GM12878 (cell line): ENCODE data around the gene TTC39A. TPM values are rescaled to one million over a fixed set of nuclear protein-coding genes. Genes with fewer than 3 reads are reported as not detected.

Source experiments
- ATAC-seq: fragments of 200-7000 bp; cut with Tn5 transposase; 3 replicates; pipeline ENCODE4 v1.9.1; 2020; ENCODE audit warnings: mild to moderate bottlenecking, moderate library complexity
- BruUV-seq: library from RNA; stranded (reverse); fragments of 400-500 nt; replicated peaks from 2 replicates; lab custom pipeline; 2021; lab: Mats Ljungman, UMichigan
- CTCF ChIA-PET: fragments of 300-600 bp; sonication (Branson Sonifier 250); formaldehyde crosslinking; extraction: SDS; loops from one replicate; lab custom pipeline; 2021; ENCODE audit warnings: inconsistent platforms; lab: Yijun Ruan, JAX
- POLR2A ChIA-PET: fragments of 350-600 bp; formaldehyde crosslinking; extraction: SDS; loops from one replicate; lab custom pipeline; 2021; ENCODE audit warnings: inconsistent platforms; lab: Charles Lee
- RAD21 ChIA-PET: fragments of 300-600 bp; sonication (Branson Sonifier 250); formaldehyde crosslinking; loops from one replicate; lab custom pipeline; 2023; ENCODE audit warnings: antibody characterized with exemption; ENCODE audit not compliant: unreplicated experiment; lab: Charles Lee
- SMC1A ChIA-PET: fragments of 300-600 bp; sonication (Branson Sonifier 250); formaldehyde crosslinking; loops from one replicate; lab custom pipeline; 2023; ENCODE audit not compliant: unreplicated experiment, uncharacterized antibody; lab: Charles Lee
- DNase-seq: peaks from one replicate; pipeline ENCODE4 v3.0.0-alpha.2; 2011; ENCODE audit warnings: low read depth, low spot score
- FAIRE-seq: peaks from 3 replicates; lab custom pipeline; 2011; peaks lifted over from hg19 to GRCh38; lab: Jason Lieb, UNC
- H2AFZ ChIP-seq: 2 replicates; pipeline ENCODE4 v1.6.0; 2011; ENCODE audit warnings: low read depth, low read length, control low read depth; ENCODE audit not compliant: control insufficient read depth
- H3K27ac ChIP-seq: 2 replicates; pipeline ENCODE4 v1.5.1; 2011; ENCODE audit warnings: control low read depth; ENCODE audit not compliant: control insufficient read depth, insufficient read depth
- H3K27me3 ChIP-seq, 2 experiments: replicated peaks in 1 of 2; 2 replicates each; pipeline versions ENCODE4 v1.6.0 to v1.6.1; 2011; ENCODE audit warnings: low read length in 1 of 2; ENCODE audit not compliant: control insufficient read depth in 2 of 2, insufficient read depth in 2 of 2
- H3K36me3 ChIP-seq, 2 experiments: 2 replicates each; pipeline ENCODE4 v1.5.1; 2011; ENCODE audit warnings: low read length in 1 of 2; ENCODE audit not compliant: control insufficient read depth in 2 of 2, insufficient read depth in 2 of 2
- H3K4me1 ChIP-seq: 2 replicates; pipeline ENCODE4 v1.6.1; 2011; ENCODE audit warnings: mild to moderate bottlenecking, low read length, moderate library complexity, mixed read lengths; ENCODE audit not compliant: control insufficient read depth, insufficient read depth
- H3K4me2 ChIP-seq: 2 replicates; pipeline ENCODE4 v1.6.0; 2011; ENCODE audit warnings: control low read depth; ENCODE audit not compliant: control insufficient read depth, insufficient read depth
- H3K4me3 ChIP-seq: fragments of 200-600 bp; sonication (generic); 2 replicates; pipeline ENCODE4 v1.5.1; 2016
- H3K79me2 ChIP-seq: 2 replicates; pipeline ENCODE4 v1.6.0; 2011; ENCODE audit warnings: low read length; ENCODE audit not compliant: control insufficient read depth, insufficient read depth
- H3K9ac ChIP-seq: 2 replicates; pipeline ENCODE4 v1.8.0; 2011; ENCODE audit warnings: low read length, control low read depth, mixed read lengths; ENCODE audit not compliant: control insufficient read depth, insufficient read depth
- H3K9me3 ChIP-seq: replicated peaks from 3 replicates; pipeline ENCODE4 v1.5.1; 2011; ENCODE audit warnings: mild to moderate bottlenecking, low read length; ENCODE audit not compliant: control insufficient read depth, insufficient read depth
- H4K20me1 ChIP-seq: 2 replicates; pipeline ENCODE4 v1.6.0; 2011; ENCODE audit not compliant: control insufficient read depth, insufficient read depth
- BCL3 ChIP-seq: IDR thresholded peaks from 2 replicates; pipeline ENCODE4 v1.6.1; 2011; ENCODE audit warnings: borderline replicate concordance, low read depth, mild to moderate bottlenecking, moderate library complexity, low read length; ENCODE audit not compliant: insufficient read depth, poor library complexity, severe bottlenecking
- CHD1 ChIP-seq: IDR thresholded peaks from 2 replicates; pipeline ENCODE4 v1.6.1; 2012; ENCODE audit warnings: low read depth, low read length, improper control_type of control experiment
- EGR1 ChIP-seq, 2 experiments: IDR thresholded peaks; 1 replicate in 1 of 2; 2 replicates in 1 of 2; pipeline ENCODE4 v1.6.1; 2011 to 2012; ENCODE audit warnings: low read depth in 2 of 2, low read length in 2 of 2, borderline replicate concordance in 1 of 2, mild to moderate bottlenecking in 1 of 2, moderate library complexity in 1 of 2
- IKZF2 ChIP-seq, 2 experiments: fragments of 450-650 bp; IDR thresholded peaks; 2 replicates each; pipeline ENCODE4 v1.6.1; 2017; ENCODE audit warnings: mild to moderate bottlenecking in 2 of 2, moderate library complexity in 2 of 2
- JUNB ChIP-seq: IDR thresholded peaks from 2 replicates; pipeline ENCODE4 v1.6.1; 2016; ENCODE audit warnings: antibody characterized with exemption, mild to moderate bottlenecking
- MTA2 ChIP-seq: fragments of 450-650 bp; IDR thresholded peaks from 2 replicates; pipeline ENCODE4 v1.6.1; 2016; ENCODE audit warnings: low read depth, mild to moderate bottlenecking, moderate library complexity
- NFYA ChIP-seq: IDR thresholded peaks from 2 replicates; pipeline ENCODE4 v1.6.1; 2011; ENCODE audit warnings: low read depth, mild to moderate bottlenecking, low read length, improper control_type of control experiment, borderline replicate concordance
- NRF1 ChIP-seq: conservative IDR thresholded peaks from 2 replicates; pipeline ENCODE4 v1.6.1; 2011; ENCODE audit warnings: mild to moderate bottlenecking, low read depth, low read length, improper control_type of control experiment
- RCOR1 ChIP-seq: conservative IDR thresholded peaks from 2 replicates; pipeline ENCODE4 v1.6.1; 2012; ENCODE audit warnings: low read depth, low read length, improper control_type of control experiment
- SMAD1 ChIP-seq: fragments of 450-650 bp; IDR thresholded peaks from 2 replicates; pipeline ENCODE4 v1.6.1; 2018; ENCODE audit warnings: mild to moderate bottlenecking, low read depth; ENCODE audit not compliant: partially characterized antibody
- STAT1 ChIP-seq: fragments of 450-650 bp; conservative IDR thresholded peaks from 2 replicates; pipeline ENCODE4 v1.6.1; 2014; ENCODE audit warnings: antibody characterized with exemption, mild to moderate bottlenecking
- SUZ12 ChIP-seq: fragments of 200-600 bp; sonication (generic); IDR thresholded peaks from one replicate; pipeline ENCODE4 v1.6.1; 2018; ENCODE audit warnings: antibody characterized with exemption, mild to moderate bottlenecking; ENCODE audit not compliant: unreplicated experiment
- USF2 ChIP-seq: IDR thresholded peaks from 2 replicates; pipeline ENCODE4 v1.6.1; 2011; ENCODE audit warnings: low read depth, low read length, improper control_type of control experiment, borderline replicate concordance
- YBX1 ChIP-seq: fragments of 450-650 bp; IDR thresholded peaks from 2 replicates; pipeline ENCODE4 v1.6.1; 2016; ENCODE audit warnings: antibody characterized with exemption
- ZNF274 ChIP-seq: IDR thresholded peaks from one replicate; pipeline ENCODE4 v1.8.0; 2011; ENCODE audit not compliant: insufficient read length, insufficient read depth
- ZNF384 ChIP-seq: IDR thresholded peaks from 2 replicates; pipeline ENCODE4 v1.6.1; 2012; ENCODE audit warnings: low read depth, mild to moderate bottlenecking, low read length, improper control_type of control experiment, borderline replicate concordance
- ZSCAN29 ChIP-seq: fragments of 450-650 bp; IDR thresholded peaks from 2 replicates; pipeline ENCODE4 v1.6.1; 2017; ENCODE audit warnings: mild to moderate bottlenecking, moderate library complexity
- ZZZ3 ChIP-seq: IDR thresholded peaks from 2 replicates; pipeline ENCODE4 v1.6.1; 2011; ENCODE audit warnings: low read depth; ENCODE audit not compliant: control insufficient read depth, insufficient read length
- WGBS: methylation state at CpG from one replicate; pipeline ENCODE4 v1.1.6; 2016; ENCODE audit warnings: low lambda C conversion rate; ENCODE audit not compliant: insufficient replicate concordance, insufficient coverage; ENCODE audit errors: missing lambda C conversion rate; 5-methylcytosine and 5-hydroxymethylcytosine counted together
- in situ Hi-C: fragments of 300-500 bp; cut with MboI; formaldehyde crosslinking; loops from 9 replicates; pipeline ENCODE4 v1.14.3; 2018; ENCODE audit warnings: mixed read lengths
- intact Hi-C: fragments of 100-400 bp; cut with micrococcal nuclease; formaldehyde crosslinking; loops from one replicate; pipeline ENCODE4 v1.14.2; 2022; ENCODE audit not compliant: unreplicated experiment
- polyA plus RNA-seq, 11 experiments: library from polyadenylated mRNA; depleted of rRNA in 4 of 11; unstranded in 6 of 11; stranded (reverse) in 5 of 11; fragments of >200 nt; fragmentation: Nextera tagmentation in 4 of 11; fragmentation: Illumina TruSeq in 1 of 11; extraction: Ambion mirVana in 4 of 11; extraction: Trizol in 1 of 11; gene quantifications; 1 replicate in 1 of 11; 2 replicates in 10 of 11; pipeline versions ENCODE4 v1.2.1 to v1.2.3, GENCODE V29; 2011 to 2016; ENCODE audit warnings: inconsistent platforms in 2 of 11, missing spikeins in 2 of 11, low read depth in 1 of 11
- total RNA-seq, 4 experiments: library from RNA; depleted of rRNA in 3 of 4; stranded (reverse); fragments of >200 nt in 3 of 4; fragmentation: Illumina TruSeq in 1 of 4; extraction: Trizol in 1 of 4; gene quantifications; 2 replicates each; pipeline versions ENCODE4 v1.2.1 to v1.2.3, GENCODE V29; 2013 to 2021
- TF ChIP-seq, protein P1 (sequence below): fragments of 450-650 bp; IDR thresholded peaks from 2 replicates; pipeline ENCODE4 v1.6.1; 2017; ENCODE audit warnings: low read depth, mild to moderate bottlenecking, moderate library complexity

Gene TTC39A
- total and polyA plus RNA-seq, 10 of the 15 experiments (the other 5 are each of a cell fraction or from before 2014, with no cell fraction given), result 0.18 to 3.0 (median 1.2) TPM

DNA sequence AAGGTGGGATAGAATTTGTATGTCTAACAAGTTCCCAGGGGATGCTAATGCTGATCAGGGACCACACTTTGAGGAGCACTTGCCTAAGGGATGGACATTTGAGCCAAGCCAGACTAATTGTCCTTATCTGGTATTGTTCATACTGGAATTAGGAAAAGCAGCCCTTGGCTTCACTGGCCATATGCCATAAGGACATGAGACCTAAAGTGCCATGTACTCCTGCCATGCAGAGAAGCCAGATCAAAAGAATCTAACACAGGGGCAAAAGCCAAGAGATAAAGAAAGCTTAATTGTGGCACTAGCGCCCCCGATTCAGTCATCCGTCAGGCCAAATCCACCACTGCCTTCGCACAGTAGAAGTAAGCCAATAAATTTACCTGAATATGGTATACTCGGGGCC, 48.6 kb downstream of the TTC39A start:
- no TSS peak for BruUV-seq
- WGBS, result 99% methylated on average over 5 of the region's 5 CpGs
- no peaks in the 10 kb centered on the region for H4K20me1 ChIP-seq
- ChIA-PET RAD21 (no interaction called here), CTCF (no interaction called here), SMC1A (interaction anchor here (3.2 kb wide), 1 partner anchor 13 kb away, joined by 11 read pairs; no protein-coding TSS in a partner anchor), POLR2A (no interaction called here)
- no peak overlapping the region for H3K27ac ChIP-seq
- intact Hi-C loops, result no loop called here
- no peaks in the 10 kb centered on the region for H3K36me3 ChIP-seq
- ATAC-seq, result no peak
- no peak overlapping the region for H3K4me3 ChIP-seq
- in situ Hi-C loops, result no loop called here
- no peak overlapping the region for H2AFZ ChIP-seq
- DNase-seq, result no peak
- peaks cover 32% of the 10 kb centered on the region for H3K4me1 ChIP-seq
- H3K9ac ChIP-seq, result no peak overlapping the region
- no peak for FAIRE-seq
- TF ChIP-seq RCOR1 (no peak), EGR1 (IDR thresholded peaks at IDR 0.05; ENCODE audit: borderline replicate concordance in 1 of 2, low read depth in 2 of 2, low read length in 2 of 2) (no peak), IKZF2 (IDR thresholded peaks at IDR 0.05) (no peak), NRF1 (no peak), USF2 (no peak), ZZZ3 (no peak), SMAD1 (no peak), YBX1 (no peak), BCL3 (no peak), ZSCAN29 (no peak), JUNB (no peak), ZNF274 (no peak), STAT1 (no peak), MTA2 (no peak), NFYA (no peak), SUZ12 (no peak), CHD1 (no peak), ZNF384 (no peak)
- TF ChIP-seq, protein P1, sequence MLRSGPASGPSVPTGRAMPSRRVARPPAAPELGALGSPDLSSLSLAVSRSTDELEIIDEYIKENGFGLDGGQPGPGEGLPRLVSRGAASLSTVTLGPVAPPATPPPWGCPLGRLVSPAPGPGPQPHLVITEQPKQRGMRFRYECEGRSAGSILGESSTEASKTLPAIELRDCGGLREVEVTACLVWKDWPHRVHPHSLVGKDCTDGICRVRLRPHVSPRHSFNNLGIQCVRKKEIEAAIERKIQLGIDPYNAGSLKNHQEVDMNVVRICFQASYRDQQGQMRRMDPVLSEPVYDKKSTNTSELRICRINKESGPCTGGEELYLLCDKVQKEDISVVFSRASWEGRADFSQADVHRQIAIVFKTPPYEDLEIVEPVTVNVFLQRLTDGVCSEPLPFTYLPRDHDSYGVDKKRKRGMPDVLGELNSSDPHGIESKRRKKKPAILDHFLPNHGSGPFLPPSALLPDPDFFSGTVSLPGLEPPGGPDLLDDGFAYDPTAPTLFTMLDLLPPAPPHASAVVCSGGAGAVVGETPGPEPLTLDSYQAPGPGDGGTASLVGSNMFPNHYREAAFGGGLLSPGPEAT, result no peak
- no peaks in the 10 kb centered on the region for H3K27me3 ChIP-seq
- no peaks in the 10 kb centered on the region for H3K79me2 ChIP-seq
- no peak overlapping the region for H3K4me2 ChIP-seq
- no peaks in the 10 kb centered on the region for H3K9me3 ChIP-seq
